Loucy (cell line): ENCODE measurements around the gene ACMSD.

Experiments used
- EZH2phosphoT487 ChIP-seq: fragments of 200-600 bp; IDR thresholded peaks from 2 replicates; pipeline ENCODE4 v1.6.1; 2018; ENCODE audit warnings: antibody characterized with exemption, mild to moderate bottlenecking, moderate library complexity, borderline replicate concordance
- TF ChIP-seq, protein P1 (sequence below): fragments of 200-600 bp; sonication (generic); conservative IDR thresholded peaks from 2 replicates; pipeline ENCODE4 v1.5.1; 2014; ENCODE audit warnings: mild to moderate bottlenecking, antibody characterized with exemption, low read length

DNA sequence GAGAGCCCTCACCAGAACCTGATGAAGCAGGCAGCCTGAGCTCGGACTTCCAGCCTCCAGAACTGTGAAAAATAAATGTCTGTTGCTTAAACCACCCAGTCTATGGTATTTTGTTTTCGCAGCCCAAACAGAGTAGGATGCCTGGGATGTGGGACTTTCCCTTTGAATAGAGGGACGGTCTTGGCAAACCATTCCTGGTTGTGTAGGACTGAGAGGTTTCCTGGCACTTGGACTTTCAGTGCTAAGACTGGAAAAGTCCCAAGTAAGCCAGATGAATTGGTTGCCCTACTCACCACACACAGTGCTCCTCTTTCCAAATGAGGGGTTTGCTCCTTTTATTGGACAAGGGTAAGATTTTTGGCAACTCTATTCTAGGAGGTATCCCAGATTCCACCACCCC is 46.8 kb upstream of the ACMSD start:
- TF ChIP-seq, protein P1, sequence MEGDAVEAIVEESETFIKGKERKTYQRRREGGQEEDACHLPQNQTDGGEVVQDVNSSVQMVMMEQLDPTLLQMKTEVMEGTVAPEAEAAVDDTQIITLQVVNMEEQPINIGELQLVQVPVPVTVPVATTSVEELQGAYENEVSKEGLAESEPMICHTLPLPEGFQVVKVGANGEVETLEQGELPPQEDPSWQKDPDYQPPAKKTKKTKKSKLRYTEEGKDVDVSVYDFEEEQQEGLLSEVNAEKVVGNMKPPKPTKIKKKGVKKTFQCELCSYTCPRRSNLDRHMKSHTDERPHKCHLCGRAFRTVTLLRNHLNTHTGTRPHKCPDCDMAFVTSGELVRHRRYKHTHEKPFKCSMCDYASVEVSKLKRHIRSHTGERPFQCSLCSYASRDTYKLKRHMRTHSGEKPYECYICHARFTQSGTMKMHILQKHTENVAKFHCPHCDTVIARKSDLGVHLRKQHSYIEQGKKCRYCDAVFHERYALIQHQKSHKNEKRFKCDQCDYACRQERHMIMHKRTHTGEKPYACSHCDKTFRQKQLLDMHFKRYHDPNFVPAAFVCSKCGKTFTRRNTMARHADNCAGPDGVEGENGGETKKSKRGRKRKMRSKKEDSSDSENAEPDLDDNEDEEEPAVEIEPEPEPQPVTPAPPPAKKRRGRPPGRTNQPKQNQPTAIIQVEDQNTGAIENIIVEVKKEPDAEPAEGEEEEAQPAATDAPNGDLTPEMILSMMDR = no peak
- TF ChIP-seq EZH2phosphoT487 = no peak
